ENCODE measurements around the gene ZNF789.

DNA sequence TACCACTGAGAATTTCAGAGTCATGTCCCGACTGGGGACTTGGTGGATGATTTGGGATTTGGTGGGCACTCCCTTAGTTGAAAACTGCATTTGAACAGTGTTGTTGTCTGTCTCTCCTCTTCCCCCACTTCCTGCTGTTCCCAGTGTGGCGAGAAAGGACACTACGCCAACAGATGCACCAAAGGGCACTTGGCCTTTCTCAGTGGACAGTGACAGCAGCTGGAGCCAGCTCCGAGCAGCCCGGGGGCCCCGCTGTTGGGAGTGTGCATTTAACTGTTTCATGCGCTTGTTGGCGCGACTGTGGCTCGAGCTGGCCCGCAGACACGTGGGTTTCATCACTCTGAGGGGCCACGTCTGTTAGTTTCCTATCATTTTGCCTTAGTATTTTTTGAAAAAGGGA, 16.4 kb upstream of the ZNF789 start:
- TF ChIP-seq POLR2A (IDR thresholded peaks at IDR 0.05) = no peak
- TF ChIP-seq CTCF (IDR thresholded peaks at IDR 0.05) = no peak

All from testis (tissue), 2 donors.